ENCODE results near the gene PLCH1.

PLCH1 gene

DNA sequence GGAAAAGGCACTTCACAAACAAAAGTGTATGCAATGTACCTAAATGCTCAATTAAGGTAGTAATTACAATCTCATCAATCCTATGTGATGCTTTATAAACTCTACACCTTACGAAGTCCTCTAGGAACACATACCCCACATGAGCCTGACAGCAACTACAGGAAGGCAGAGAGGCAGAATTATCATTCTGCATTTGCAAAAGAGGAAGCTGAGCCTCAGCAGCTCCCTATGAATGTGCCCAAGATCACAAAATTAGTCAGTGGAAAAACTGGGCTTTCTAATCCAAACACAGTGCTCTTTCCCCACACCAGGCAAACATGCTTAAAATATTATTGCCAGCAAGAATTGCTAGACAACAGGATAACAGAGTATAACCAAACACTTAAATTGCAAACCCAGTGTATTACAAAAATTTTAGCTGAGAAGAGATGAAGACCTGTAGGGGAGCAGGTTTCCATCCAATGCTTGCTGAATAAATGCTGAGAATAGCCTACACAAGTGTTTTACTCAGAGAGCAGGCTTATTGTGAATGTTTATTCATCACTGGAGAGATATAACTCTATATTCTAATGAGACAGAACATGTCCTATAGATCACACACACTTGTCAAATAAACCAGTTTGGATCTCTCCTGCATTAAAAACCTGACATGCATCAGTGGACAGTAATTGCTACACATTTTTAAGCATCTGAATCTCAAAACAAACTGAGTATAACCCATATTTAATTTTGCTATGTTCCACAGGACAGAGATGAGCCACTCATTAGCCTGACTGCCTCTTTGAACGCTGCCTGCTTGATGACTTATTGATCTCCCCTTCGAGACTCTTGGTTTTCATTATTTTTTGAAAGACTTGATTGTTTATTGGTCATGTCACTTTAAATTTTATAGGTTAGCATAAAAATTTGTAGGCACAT, 62.2 kb downstream of the PLCH1 start:
- no peak for DNase-seq

DNA sequence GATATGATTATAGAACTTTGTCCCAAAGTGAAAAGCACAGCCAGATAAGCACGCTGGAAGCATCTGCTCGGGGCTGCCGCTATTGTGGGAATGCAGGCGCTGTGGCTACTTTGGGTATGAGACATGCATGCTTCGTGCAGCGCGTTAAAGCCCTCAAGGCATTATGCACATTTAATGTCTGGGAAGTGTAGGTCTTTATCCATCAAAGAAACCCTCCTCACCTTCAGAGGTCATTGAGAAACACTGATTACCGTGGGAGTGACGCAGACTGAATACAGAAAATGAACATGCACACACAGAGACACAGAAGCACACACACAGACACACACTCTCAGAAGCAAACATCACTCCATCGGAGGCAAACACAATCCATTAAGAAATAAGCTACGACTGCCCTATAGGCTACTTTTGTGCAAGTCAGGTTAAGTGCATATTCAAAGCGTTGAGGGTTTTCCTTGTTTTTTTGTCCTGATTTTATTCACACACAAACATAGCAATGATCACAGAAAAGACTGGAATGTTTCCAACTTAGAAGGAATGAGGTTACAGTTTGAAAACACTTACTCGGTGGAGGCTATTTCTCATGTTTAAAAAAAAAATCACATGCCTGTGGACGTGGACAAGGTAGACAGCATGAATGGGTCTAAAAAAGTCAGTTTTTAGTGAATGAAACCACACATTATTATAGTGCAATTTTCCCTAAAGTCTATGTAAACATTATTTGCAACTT, 68.5 kb downstream of the PLCH1 start:
- DNase-seq: no peak

DNA sequence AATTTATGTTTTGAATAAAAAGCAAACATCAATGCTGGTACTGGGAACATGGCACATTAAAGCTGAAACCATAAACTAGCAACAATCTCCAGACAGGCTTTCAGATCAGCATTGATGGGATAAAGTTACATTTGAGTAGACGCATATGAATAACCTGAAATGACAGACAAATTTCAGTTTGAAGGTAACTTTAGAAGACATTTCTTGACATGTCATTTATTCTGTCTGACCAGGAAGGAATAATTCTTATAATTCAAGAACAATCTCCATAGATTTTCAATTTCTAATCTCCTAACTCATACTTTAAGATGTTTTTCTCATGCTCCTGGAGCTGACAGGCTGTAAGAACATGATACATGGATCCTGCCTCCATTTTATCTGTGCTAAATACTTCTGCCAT, 69.8 kb downstream of the PLCH1 start:
- DNase-seq: no peak

DNA sequence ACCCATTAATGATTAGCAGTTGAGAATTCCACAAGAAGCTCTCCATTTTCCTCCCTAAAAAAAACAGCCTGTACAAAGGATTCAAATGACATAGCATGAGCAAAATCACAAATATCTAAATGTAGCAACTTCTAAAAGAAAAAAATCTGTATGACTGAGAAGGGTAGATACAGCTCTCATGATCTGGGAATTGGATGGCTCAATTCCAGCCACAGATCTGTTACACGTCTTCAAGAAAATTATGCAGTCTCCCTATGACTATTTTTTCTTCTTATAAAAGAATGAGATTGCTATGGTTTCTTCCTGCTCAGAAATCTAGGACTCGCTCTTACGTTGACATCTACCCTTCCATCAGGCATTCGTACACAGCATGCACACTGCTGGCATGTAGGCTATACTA, 71.5 kb downstream of the PLCH1 start:
- no peak for DNase-seq

DNA sequence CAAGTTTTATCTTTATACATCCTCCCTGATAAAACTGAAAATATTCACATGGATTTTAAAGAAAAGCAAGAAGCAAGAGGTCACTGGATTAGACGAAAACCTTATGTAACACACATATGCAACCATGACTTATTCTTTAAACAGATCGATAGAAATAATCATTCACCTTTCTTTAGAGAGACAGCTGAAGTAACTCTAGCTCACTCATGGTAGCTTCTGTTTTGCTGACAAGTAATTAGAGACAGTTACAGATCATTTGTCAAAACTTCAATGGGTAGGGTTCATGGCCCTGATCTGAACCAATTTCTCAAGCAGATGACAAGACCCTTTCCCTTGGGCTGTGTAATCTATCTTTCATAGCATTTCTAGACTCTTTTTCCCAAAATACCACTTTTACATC, 74.5 kb downstream of the PLCH1 start:
- no peak for DNase-seq

DNA sequence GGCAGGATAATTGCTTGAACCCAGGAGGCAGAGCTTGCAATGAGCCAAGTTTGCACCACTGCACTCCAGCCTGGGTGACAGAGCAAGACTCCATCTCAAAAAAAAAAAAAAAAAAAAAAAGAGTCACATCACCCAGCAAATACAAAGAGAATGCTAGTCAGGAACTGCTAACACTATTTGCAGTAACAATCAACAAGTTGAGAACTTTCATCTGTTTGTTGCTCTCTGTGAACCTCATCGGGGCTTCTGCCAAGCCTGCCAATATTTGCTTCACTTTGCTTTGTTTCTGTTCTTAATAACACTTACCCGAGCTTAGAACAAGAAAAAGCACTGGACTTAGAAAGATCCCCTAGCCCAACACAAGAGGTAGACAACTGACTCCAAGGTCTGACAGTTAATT, 76.9 kb downstream of the PLCH1 start:
- no peak for DNase-seq

DNA sequence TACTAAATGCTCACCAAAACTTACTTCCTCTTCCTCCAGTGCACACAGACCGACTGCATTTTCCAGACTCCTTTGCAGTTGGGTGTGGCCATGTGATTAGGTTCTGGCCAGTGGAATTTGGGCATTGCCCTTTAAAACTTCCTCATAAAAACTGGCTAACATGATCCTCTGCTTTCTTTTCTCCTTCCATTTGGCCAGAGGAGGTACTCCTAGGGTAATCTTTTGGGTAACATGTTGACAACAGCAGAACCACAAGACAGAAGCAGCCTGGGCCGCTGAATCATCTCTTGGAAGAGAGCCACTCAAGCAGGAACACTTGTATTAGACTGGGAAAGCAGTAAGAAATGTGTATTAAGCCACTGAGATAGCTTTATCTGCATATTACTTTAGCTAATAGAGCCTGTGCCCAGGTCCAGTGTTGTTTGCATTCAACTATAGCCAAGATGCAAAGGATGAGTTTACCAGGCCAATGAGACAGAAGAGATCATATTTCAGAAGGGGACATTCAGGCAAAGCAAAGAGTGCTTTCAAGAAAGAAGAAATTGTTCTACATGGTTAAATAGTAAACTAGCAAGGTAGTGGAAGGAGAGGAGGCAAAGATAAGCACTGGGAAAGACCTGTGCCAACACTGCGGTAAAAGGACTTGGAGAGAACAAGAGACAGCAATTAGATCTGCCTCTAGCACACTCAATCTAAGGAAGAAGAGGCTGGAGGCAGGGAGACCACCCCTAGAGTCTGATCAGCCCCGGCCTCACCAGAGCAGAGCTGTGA, 79.8 kb downstream of the PLCH1 start:
- no peak for DNase-seq

DNA sequence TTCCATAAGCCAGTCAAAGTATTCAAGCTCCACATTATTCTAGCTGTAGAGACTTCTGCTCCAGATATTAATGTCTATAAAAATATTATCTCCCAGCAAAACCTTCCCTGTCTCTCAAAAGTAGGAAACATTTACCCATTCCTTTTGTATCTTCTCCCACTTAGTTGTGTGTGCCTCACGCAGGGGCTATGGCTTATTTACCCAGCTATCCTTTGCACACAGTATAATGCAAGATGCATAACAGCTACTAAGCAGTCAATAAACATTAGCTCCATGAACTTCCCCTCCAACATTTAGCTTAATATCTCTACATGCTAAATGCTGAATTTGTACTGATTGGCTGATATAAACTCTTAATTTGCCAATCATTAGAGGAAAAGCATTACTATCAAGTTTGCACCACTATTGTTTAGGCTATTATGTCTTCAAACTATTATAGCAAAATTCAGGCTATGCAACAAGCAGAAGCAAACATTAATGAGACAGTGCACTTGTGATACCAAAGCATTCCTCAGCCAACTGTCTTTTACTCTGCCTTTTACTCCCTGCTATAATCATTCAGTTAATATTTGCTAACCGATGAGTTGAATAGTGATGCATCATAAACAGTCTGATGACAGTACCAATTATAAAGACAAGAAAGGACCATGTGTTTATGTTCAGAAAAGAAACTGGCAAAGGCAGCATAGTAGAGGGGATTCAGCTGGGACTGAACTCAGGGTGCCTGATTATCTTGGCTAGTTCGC, 81.2 kb downstream of the PLCH1 start:
- DNase-seq: peak; percentile 63

DNA sequence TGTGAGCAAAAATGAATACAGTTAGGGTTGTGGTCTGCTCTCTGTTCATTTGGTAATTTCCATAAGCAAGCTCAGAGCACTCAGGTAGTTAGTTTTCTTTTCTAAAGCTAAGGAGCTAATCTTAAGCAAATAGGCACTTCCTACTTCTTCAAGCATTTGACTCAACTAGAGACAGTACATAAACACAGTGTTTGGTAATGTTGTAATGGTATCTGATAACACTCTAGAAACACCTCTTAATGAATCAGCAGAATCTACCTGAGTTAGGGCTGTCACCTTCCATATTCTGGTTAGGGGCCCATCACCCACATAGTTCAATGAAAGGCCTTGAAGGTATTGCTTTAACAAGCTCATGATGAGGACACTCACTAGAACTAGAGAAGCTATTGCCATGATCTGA, 83.1 kb downstream of the PLCH1 start:
- no peak for DNase-seq

DNA sequence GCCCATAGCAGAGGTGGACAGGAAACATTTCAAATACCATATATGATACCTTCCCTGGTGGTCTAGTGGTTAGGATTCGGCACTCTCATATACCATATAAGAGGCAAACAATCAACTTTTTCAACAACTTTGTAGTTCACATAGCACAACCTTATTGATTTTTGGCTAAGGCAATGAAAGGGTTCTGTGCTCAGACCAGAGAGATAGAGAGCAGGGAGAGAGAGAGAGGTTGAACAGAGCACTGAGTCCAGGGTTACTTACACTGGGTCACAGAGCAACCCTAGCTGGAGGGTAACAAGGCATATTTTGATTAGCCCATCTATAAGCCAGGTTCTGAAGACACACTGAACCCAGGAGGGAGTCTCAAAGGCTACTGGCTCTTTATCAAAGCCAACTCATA, 83.8 kb downstream of the PLCH1 start:
- DNase-seq: no peak

DNA sequence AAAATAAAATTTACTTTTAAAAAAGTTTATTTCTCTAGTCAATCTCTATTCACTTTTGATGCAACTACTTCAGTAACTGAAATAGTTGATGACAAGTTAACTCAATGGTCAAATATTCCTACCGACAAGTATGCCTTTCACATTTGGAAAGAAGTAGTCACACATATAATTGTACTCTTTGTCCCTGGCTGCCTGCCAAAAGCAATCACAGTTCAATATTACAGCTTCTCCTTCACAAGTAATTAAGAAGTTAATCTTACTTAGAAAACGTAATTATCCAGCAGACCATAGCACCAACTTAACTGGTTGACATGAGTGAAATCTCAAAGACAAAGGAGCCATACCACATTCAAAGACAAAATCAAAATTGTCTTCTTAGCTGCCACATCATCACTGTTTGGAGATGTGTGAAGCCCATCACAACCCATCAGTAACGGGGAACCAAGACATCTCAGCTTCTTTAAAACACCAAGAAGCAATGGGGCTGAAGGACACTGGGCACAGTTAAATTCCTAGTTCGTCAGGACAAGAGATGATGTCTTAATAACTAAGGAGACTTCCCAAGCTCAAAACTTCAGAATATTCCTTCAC, 86.1 kb downstream of the PLCH1 start:
- DNase-seq: no peak

DNA sequence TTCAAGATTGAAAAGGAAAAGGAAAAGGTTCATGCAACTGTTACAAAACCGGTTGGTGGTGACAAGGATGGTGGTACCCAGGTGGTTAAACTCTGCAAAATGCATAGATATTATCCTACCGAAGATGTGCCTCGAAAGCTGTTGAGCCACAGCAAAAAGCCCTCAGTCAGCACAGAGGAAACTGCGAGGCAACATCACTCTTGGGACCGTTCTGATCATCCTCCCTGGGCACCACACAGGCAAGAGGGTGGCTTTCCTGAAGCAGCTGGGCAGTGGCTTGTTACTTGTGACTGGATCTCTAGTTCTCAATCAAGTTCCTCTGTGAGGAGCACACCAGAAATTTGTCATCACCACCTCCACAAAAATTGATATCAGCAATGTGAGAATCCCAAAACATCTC, 86.9 kb downstream of the PLCH1 start:
- no peak for DNase-seq

DNA sequence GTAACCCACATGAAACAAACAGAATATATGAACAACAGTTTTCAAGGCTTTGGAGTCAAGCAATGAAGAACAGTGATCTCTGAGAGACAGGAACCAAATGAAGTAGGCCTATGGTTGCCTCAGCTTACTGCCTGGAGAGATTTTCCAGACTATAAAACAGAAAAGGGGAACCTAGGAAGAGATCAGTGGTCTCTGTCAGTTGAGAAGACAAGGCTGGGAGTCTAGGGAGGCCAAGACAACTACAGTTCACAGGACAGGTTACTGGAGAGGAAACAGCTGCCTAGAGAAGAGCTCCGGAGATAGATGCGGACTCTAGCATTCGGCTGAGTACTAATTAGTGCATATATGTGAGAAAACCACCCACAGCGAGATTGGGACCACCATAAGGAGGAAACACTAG, 87.7 kb downstream of the PLCH1 start:
- DNase-seq: no peak

DNA sequence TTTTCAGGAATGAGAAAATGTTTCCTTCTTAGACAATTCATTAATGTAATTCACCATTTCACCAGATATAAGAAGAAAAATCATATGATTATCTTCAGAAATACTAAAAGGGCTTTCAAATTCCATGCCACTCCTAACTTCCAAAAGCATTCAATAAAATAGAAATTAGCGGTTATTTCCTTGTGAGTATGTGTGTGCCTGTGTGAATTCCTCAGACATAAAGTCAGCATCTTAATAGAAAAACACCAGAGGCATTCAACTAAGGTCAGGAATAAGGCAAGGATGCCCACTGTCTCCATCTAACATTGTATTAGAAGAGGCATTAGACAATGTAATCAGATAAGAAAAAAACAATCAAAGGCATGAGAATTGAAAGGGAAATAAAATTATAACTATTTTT, 88.4 kb downstream of the PLCH1 start:
- DNase-seq: no peak

DNA sequence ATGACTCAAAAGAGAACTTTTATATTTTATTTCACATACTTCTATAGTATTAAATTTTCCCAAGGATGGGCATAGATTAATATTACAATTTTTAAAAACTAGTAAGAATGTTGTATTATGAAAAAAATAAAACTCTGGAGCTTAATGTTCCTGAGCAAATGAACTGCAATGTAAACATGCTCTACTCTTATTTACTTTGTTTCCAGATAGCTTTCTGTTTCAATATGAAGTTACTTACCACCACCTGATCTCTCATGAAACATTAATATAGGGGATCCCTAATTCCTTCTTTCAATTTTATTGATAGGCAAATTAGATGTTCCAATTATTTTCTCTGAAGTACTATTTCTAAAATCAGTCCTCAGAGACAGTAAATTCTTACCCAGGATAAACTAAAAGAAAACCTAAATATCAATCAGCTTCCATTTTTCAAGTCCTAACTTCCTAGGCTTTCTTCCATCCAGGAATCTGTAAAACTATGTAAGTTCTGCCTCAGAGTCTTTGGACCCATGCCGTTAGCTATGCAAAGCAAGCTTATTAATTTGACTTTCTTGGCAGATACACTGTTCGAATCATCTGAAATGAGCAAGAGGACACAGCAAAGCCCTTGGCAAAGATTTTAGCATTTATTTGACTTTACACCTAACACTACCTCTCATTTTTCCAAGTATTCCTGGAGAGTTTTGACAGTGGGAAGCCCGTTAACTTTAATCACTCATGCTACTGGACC, 93.2 kb downstream of the PLCH1 start:
- DNase-seq: no peak

DNA sequence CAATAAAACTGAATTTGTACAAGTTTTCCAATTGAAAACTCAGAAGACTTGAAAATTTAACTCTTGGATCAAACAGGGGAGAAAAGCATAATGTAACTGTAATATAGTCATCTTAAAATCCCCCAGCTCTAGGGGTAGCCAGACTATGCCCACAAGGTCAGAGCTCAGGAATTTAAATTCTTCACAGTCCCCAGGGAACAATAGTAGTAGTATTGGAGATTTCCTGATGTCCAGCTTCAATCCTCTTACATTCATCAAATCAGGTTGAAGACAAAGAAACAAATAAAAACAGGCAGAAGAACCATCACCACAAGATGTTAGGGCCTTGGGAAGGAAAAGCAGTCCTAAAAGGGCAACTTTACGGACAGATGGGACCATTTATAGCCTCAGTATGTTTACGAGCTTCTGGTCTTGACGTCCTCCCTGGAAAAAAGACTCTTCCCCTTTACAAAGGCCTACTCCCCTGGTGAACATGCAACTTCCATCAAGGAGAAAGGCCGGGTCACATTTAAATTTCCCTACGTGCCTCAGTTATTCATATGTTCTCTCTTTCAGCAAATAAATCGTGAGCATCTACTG, 96.8 kb downstream of the PLCH1 start:
- DNase-seq: no peak

DNA sequence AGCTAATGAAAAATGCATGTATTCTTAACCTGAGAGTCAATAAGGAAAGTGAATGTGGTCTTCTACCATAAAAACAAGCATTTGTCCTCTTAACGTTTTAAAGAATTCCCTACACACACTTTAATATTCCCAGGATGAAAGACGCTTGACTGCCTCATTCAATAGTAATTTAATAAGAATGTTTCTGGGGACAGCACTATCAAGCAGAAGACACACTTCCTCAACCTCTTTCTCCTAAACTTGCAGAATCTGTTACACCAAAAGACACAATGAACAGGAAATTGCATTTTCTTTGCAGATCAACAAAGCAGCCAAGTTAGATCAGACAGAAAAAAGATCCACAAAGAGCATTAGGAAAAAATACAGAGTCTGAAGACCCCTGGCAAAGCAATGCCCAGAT, 97.7 kb downstream of the PLCH1 start:
- no peak for DNase-seq

DNA sequence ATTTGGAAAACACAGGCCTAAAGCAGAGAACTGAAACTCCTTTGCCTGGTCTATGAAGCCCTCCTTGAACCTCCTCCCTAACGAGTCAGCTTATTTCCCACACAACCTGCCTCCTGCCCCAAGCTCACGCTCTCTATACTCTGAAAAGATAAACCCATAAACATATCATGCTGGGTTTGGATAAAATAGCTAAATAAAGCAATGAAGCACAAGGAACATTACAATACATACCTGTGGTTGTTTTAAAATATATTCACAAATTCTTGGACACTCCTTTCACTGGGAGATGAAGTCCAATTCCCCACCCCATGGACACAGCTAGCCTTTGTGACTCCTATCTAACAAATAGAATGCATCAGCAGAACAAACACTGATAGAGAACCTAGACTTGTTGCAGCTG, 98.2 kb downstream of the PLCH1 start:
- no peak for DNase-seq

DNA sequence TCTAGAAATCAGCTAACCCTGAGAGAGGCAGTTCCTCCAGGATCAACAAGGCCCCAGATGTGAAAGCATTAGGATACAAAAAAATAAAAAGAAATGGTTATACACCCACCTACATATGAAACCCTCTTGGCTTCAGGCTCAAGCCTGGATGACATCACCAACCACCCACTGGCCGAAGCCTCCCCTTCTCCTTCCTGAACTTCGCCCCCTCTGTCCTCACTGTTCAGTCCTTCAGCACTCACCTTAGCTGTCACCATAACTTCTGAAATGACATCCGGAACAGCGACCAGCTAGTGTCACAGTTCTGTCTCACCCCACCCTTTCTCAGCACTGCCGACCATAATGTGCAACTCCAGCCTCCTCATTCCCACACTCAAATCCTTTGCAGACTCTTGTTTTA, 98.7 kb downstream of the PLCH1 start:
- DNase-seq: no peak

DNA sequence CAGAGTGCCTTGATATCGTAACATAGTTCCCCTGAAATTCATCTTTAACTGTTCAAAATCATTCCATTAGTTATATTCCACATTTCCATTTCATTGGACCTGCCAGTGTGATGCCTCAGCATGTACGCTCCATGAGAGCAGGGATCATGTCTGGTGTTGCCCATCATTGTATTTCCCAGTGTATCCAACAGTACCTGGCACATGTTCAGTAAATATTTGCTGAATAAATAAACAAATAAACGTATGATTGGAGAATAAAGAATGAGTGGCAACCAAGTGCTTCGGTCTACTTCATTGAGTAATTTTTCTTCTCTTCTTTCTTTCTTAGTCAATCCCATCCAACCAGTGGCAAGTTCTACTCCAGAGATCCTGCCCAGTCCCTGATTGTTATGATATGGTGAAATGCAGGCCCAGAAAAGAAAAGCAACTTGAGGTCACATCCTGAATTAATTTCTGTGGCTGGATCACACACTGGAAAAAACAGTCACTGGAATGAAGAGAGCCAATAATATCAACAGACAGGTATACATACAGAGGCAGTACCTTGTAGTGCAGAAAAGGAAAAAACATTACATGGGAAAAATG, 101.2 kb downstream of the PLCH1 start:
- no peak for DNase-seq

DNA sequence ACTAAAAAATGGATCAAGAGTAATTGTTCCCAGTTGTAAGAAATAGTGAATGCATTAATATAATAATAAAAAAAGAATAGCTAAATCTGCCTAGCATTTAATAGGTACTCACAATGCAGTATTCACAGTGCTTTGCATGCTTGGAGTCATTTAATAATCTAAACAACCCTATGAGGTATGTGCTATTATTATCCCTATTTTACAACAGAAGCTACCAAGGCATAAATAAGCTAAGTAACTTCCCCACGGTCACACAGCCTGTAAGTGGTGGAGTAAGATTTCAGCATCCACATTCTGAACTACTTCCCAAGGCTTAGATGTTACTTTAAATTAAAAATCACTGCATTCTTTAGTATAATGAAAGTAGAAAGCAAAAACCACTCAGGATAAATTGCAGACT, 102.9 kb downstream of the PLCH1 start:
- no peak for DNase-seq
